NCI-H82 (cell line): ENCODE data around the gene TMEM190.

Source experiments
- DNase-seq: peaks from one replicate; lab custom pipeline; 2025; lab: John Stamatoyannopoulos, UW

The TMEM190 gene

DNA sequence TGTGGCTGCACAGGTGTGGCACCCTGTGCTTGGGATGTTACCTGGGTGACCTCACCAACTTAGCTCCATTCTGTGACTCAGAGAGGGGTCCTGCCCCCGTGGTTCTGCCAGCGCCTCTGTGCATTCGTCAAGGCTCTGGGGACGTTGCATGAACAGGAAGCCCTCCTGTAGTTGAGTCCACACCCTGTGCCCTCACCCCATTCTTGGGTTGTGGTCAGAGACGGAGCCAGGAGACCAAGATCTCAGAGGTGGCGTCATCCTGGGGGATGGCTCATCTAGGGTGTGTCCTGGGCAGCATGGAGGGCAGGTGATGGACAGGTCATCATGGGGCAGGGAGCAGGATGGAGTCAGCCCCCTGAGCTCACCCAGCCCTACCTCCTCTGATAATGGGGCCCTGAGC lies 24.6 kb upstream of the TMEM190 start:
- DNase-seq = no peak

DNA sequence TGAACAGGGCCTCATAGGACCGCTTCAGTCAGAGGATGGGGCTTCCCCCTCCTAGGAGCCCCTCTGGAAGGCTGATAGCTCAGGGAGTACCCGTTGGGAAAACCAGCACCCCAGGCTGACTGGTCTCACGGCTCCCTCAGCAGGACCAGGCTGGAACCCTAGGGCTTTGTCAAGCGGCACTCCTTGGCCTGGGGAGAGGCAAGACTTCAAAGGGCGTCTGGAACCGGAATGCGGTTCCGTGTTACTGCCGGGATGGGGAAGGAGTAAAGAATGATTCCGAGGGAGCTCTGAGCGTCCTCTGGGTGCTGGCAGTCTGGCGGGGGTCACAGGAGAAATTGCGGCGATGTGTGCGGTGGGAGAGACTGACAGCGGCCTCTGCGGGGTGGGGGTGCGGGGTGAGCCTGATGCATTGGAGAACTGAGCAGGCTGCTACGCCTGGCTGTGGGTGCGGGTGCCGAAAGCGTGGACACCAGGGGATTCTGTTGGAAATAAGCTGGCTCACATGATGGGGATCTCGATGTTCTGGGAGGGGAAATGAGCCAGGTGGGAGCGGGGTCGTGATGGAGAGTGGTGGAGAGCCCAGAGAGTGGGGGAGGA lies 24.0 kb upstream of the TMEM190 start:
- DNase-seq = no peak

DNA sequence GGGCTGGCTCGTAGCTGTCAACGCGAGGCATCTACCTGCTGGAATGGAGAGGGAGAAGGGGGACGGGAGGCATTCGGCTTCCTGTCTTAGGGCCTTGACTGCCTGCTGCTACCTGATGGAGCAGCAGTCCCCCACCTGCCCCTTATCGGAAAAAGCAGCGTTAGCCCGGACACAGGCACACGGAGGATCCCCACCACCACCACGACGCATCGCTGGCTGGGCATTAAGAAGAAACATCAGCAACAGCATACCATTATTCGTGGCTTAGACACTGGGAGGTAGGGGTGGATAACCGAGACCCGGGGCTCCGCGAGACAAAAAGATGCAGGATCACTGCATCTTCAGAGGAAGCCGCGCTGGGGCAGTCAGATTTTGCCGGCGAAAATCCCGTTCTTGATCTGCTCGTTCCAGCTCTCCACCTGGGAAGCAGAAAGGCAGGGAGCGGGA lies 23.2 kb upstream of the TMEM190 start:
- no peak for DNase-seq

- DNase-seq = peak; percentile 77
These were observed 22.6 kb upstream of the TMEM190 start for GRCh38 chr19:55353803-55354697.

DNA sequence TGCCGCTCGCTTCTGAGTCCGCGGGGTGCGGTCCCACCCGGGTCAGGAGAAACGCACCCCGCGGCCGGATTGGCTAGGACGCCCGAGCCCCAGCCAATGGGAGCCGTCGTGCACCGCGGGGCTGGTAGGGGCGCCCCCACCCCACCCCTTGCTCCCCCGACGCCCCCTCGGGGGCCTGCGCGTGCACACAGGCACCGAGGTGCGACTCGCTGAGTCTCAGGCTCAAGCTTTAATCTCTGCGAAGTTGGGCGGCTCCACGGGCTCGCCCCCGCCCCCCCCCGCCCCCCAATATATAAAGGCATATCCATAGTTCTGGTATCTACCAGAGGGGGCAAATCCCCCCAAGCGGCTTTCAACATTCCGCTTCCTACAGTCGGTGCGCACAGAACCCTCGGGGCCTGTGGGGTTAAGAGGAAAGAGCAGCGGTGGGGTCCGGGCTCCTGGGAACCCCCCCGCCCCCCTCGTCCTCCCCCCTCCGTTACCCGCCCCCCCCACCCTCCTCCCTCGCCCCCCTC lies 21.9 kb upstream of the TMEM190 start, which contains the start of gene COX6B2:
COX6B2 (minus strand) TSS at position 22 of the 515 bp plus-strand sequence. CDS start 198 bp downstream, outside the sequence.
- no peak for DNase-seq

- peak; percentile 60 for DNase-seq
These were observed 21.3 kb upstream of the TMEM190 start for GRCh38 chr19:55355213-55355821.

DNA sequence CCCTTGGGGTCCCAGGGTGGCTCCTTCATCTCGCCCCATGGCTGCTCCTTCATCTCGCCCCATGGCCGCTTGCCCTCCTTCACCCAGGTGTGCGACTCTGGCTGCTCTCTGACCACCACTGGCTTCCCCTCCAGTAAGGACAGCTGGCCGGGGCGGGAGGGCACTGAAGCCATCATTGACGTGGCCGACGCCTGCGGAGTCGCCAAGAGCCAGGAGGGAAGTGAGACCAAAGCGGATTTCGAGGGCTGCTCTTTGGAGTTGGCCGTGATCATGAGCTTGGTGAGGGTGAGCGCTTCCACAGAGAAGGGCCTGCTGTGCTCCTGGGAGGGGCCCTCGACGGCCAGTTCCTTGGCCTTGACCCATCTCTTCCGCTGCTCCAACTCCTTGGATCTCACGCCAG lies 18.1 kb upstream of the TMEM190 start:
- no peak for DNase-seq

DNA sequence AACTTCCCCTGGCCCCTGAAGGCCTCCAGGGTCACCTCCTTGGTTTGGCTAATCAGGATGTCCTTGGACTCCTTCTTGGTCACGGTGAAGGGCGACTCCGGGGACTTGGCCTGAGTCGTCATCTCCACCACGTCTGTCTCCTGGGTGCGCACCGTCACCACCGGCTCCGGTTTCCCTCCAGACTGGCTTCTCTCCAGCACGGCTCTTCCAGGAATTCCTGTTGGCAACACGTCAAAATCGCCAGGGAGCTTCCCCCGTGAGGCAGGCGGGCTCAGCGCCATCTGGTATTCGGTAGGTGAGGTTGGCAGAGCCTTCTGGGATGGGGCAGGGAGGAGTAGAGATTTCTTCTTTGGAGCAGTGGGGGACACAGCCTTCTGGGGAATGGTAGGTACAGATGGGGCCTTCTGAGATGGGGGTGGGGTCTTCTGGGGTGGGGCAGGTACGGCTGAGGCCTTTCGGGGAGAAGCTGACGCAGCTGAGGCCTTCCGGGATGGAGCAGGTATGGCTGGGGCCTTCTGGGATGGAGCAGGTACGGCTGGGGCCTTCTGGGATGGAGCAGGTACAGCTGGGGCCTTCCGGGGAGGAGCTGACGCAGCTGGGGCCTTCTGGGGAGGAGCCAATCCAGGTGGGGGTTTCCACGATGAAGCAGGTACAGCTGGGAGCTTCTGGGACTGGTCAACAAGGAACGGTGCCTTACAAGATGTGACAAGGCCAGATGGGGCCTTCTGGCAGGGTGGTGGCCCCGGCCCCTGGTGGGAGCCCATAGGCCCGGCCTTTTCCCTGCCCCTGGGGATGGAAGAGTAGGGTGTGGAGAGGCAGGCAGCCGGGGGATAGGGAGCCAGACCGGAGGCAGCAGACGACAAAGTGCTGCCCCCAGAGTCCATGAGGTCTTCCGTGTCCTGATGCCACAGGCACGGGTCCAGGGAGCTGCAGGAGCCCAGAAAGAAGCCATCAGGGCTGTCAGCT lies 17.4 kb upstream of the TMEM190 start:
- no peak for DNase-seq

GRCh38 chr19:55360902-55361301 lies 15.7 kb upstream of the TMEM190 start:
- no peak for DNase-seq

DNA sequence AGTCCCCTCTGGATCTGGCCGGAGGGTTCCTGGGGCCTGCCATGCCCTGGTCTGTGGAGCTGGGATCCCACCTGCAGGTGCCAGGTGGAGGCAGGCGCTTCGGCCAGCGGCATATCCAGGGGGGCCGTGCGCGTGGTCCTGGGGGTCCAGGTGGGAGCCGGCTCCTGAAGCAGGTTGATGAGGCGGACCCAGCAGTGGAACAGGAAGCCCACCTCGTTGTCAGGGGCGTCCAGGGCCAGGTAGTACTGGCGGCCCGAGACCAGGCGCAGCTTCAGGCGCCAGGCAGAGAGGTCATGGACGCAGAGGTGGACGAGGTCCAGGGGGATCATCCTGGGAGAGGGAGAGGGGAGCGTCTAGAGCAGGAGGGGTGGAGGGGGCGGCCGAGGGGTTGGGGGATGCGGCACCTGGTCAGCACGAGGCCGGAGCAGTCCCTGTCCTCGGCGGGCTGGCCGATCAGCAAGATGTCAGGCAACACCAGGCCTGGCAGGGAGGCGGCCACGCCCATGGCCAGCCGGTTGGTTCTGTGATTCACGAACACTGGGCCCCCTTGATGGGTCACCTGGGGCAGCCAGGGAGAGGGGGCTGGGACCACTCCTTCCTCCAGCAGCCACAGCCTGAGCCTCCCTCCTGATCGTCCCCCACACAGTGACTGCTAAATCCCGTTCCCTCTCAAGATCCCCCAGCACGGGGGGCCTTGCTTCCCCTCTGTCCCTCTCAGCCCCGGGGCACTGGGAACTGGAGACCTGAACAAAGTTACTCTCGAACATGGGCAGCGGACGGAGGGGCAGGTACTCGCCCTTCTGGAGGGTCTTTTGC lies 14.2 kb upstream of the TMEM190 start:
- DNase-seq = no peak

DNA sequence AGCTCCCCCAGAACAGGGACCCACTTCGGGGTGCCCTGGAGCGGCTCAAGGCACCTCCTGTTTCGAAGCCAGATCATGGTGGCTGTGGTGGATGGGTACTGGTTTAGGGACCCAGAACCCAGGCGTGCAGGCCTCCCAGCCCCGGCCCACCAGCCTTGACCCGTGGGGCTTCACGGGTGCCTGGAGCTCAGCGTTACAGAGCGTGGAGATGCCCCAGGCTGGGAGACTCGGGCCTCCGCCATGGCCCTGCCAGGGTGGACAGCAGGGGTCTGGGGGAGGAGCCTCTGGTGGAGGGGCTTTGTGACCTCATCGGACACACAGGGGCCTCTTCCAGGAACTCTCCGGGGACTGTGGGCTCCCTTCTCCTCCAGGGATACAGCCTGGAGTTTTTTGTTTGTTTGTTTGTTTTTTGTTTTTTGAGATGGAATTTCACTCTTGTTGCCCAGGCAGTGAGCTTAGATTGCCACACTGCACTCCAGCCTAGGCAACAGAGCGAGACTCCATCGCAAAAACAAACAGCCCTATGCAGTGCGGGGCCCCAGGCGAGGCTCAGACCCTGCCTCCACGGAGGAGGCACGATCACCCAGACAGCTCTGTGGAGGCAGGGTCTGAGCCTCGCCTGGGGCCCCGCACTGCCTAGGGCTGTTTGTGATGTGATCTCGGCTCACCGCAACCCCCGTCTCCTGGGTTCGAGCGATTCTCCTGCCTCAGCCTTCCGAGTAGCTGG lies 13.5 kb upstream of the TMEM190 start, which contains the start of gene GARIN5B:
GARIN5B (minus strand) TSS at position 271 of the 727 bp plus-strand sequence; CDS start at position 77, 194 bp downstream.
- no peak for DNase-seq

- no peak for DNase-seq
These were observed 11.4 kb upstream of the TMEM190 start for GRCh38 chr19:55365245-55365644.

DNA sequence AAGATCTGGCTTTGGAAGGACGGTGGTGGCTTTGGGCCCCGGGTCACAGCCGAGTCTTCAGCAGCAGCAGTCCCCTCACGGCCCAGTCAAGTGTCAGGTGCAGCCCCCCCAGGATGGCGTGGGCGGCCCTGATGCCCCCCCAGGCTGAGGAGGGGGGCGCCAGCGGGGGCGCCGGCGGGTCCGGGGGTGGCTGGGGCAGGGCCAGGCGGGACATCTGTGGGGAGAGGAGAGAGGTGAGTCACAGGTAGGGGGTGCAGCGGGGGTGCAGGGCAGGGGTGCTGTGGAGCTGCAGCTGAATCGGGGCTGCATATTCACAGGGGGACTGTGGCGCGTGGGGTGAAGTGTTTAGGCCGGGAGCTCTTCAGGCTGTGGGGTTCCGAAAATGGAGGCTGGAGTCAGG lies 10.7 kb upstream of the TMEM190 start:
- DNase-seq = no peak

DNA sequence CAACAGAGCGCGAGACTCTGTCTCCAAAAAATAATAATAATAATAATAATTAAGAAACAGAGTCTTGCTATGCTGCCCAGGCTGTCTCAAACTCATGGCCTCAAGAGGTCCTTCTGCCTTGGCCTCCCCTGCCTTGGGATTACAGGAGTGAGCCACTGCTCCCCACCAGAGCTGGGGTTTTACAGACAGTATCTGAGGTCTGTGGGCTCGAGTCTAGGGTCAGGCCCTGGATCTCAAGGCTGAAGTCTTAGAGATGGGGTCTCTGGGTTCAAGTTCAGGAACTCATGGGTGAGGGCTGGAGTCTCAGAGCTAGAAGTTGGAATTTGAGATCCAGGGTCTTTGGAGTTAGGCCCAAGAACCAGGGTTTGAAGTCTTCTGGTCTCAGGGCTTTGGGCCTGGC lies 9.8 kb upstream of the TMEM190 start:
- no peak for DNase-seq

GRCh38 chr19:55368106-55368505 lies 8.5 kb upstream of the TMEM190 start:
- no peak for DNase-seq

- DNase-seq = peak; percentile 37
These were observed 7.7 kb upstream of the TMEM190 start for GRCh38 chr19:55368701-55369563.

- DNase-seq = peak; percentile 82
These were observed 6.8 kb upstream of the TMEM190 start for GRCh38 chr19:55369653-55370304.

- no peak for DNase-seq
These were observed 6.2 kb upstream of the TMEM190 start, which contains the start of gene IL11 for GRCh38 chr19:55370305-55370988. TSS of gene IL11 (minus strand) at chr19:55370463. CDS start at chr19:55370310, 153 bp downstream.
